KOPT-K1 (cell line): Measurements from ENCODE around the gene TAF1C.

Source experiments
- H3K27ac ChIP-seq: fragments of 200-600 bp; sonication (generic); 2 replicates; pipeline ENCODE4 v1.5.1; 2016; ENCODE audit warnings: antibody characterized with exemption, mild to moderate bottlenecking, low read depth, low read length; ENCODE audit not compliant: poor library complexity, severe bottlenecking
- H3K36me3 ChIP-seq: fragments of 200-600 bp; sonication (generic); 2 replicates; pipeline ENCODE4 v1.5.1; 2017; ENCODE audit warnings: antibody characterized with exemption, mild to moderate bottlenecking, low read length, moderate library complexity; ENCODE audit not compliant: insufficient read depth
- H3K9me3 ChIP-seq: fragments of 200-600 bp; sonication (generic); 2 replicates; pipeline ENCODE4 v1.5.1; 2017; ENCODE audit warnings: antibody characterized with exemption, low read length, mild to moderate bottlenecking; ENCODE audit not compliant: insufficient read depth, poor library complexity, severe bottlenecking

TAF1C gene

DNA sequence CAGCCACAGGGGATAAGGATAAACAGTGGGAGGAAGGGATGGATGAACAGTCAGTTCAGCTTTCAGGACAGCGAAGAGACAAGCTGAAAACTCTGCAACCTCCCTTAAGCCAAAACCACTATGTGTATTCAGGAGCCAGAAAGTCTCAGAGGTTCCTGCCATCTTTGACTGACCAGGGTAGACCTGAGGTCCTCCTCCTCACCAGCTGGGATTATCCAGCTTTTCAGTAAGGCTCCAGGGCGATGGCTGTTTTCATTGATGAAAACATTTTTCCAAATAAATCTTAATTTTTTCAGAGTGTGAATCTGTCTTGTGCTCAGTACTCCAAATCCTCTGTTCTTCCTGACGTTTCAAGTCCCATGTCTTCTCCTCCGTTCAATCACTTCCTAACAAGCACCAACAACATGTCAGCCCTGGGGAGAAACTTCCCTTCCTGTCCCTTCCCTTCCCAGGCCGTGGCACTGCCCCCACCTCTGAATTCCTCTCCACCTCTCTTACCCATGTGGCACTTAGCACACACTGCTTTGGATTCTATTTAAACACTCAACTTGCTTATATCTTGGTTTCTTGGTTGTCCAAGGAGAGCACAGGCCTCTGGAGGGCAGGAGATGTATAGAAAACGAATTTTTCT lies 47.1 kb downstream of the TAF1C start:
- Histone ChIP-seq H3K9me3 (no peaks in the 10 kb centered on the region), H3K27ac (peak overlapping the region; percentile 71), H3K36me3 (no peaks in the 10 kb centered on the region)

GRCh38 chr16:84138824-84139627 lies 47.8 kb downstream of the TAF1C start:
- Histone ChIP-seq H3K9me3 (no peaks in the 10 kb centered on the region), H3K27ac (peak overlapping the region; percentile 71), H3K36me3 (peaks cover 6% of the 10 kb centered on the region; the same call in 1 of the 2 replicates)

GRCh38 chr16:84138500-84138823 lies 48.4 kb downstream of the TAF1C start:
- H3K9me3 ChIP-seq, result no peaks in the 10 kb centered on the region
- peak overlapping the region; percentile 71 for H3K27ac ChIP-seq
- peaks cover 8% of the 10 kb centered on the region; the same call in 1 of the 2 replicates for H3K36me3 ChIP-seq

- Histone ChIP-seq H3K27ac (peak overlapping the region; percentile 34), H3K9me3 (no peaks in the 10 kb centered on the region), H3K36me3 (peaks cover 8% of the 10 kb centered on the region; the same call in 1 of the 2 replicates)
Observed at GRCh38 chr16:84137769-84138357, 49.0 kb downstream of the TAF1C start.

- Histone ChIP-seq H3K9me3 (no peaks in the 10 kb centered on the region), H3K27ac (peak overlapping the region; percentile 34), H3K36me3 (peaks cover 8% of the 10 kb centered on the region; the same call in 1 of the 2 replicates)
Observed at GRCh38 chr16:84137287-84137686, 49.6 kb downstream of the TAF1C start.

DNA sequence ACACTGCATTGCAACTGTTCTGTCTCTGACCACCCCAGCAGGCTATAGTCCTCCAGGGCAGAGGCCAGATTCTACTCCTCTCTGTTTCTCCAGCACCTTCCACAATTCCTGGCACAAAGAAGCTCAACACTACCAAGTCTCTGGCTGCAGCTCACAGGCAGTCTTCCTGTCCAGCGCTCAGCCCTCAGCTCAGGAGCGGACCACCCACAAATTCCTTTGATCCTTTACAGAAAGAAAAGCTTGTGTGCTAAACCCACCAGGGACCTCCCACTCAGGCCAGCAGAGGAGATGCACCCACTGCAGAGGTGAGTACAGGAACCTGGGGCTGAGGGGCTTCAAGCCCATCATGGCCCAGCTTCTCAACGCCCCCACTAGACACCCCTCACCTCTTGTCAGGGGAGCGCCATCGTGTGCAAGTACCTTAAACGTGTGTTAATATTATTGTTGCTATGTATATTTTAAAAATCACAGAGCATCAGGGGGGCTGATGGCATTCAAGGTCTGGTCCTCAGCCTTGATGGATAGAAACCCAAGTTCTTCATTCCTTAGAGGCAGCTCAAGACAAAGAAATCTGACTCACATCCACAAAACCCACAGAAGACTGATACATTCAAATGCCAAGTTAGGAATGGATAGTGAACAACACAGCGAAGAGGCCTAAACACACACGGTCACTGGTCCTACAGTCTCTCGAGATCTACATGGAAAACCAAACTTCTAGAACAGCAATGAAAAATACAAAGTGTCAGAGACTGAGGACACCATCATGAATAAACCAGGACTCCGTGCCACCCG lies 50.3 kb downstream of the TAF1C start:
- H3K36me3 ChIP-seq, result peaks cover 8% of the 10 kb centered on the region; the same call in 1 of the 2 replicates
- H3K9me3 ChIP-seq, result no peaks in the 10 kb centered on the region
- peak overlapping the region; percentile 39 for H3K27ac ChIP-seq

DNA sequence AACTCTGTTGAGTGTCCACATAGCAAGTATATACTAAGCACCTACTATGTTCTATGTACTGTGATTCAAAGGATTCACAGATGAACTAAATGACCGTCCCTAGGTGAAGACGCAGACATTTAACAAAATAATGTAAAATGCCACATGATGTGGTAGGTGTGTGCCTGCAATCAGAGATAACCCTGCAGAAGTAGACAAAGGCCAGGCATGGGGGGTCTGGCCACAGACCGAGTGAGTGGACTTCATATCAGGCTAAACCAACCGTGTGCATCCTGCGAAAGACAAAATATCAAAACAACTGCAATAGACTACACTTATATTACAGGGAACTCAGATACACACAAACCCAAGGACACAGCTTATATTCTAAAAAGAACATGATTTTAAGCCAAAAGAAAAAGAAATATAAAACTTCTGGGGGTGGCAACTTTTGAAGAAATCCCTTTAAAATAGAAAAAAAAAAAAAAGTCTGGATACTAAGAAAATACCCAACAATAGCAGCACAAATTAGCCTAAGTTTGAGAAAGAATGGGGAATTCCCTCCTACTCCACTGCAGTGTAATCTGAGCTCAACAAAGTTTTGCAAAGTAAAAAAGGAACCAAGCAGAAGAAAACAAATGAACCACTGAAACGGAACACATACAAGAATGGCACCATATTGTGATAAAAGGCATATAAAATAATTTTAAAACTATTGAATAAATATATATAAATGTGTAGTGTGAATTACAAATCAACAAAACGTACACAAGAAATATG lies 54.2 kb downstream of the TAF1C start:
- no peaks in the 10 kb centered on the region for H3K9me3 ChIP-seq
- no peak overlapping the region for H3K27ac ChIP-seq

GRCh38 chr16:84131117-84131516 lies 55.7 kb downstream of the TAF1C start:
- no peaks in the 10 kb centered on the region for H3K9me3 ChIP-seq
- H3K36me3 ChIP-seq, result peaks cover 55% of the 10 kb centered on the region
- no peak overlapping the region for H3K27ac ChIP-seq

More for the DNA sequence above, 54.2 kb downstream of the TAF1C start:
- H3K36me3 ChIP-seq, result peaks cover 42% of the 10 kb centered on the region
